Measurements from ENCODE around the gene YJU2.

The YJU2 gene

DNA sequence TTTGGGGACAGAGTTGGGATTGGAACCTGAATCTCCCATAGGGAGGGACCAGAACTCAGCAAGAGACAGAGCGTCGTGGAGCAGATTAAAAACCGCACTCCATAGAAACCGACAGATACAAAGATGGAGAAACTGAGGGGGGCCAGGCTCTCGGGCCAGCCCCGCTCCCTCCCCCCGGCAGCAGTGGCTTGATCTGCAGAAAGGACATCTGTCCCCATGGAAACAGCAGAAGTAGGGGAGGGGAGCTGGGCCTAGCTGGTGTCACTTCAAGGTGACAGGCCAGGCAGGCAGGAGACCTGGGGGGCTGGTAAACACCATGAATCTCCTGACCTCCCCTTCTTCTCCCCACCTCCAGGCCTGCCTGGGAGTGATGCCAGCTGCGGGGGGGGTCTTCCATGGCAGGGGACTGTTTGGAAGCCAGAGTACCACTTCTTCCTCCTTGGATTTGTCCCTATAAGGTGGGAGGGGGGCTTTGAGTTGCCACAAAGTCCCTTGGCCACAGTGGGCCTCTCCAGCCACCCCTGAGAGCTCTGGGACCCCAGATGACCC lies 44.4 kb downstream of the YJU2 start:
- Histone ChIP-seq H3K4me3 (ENCODE audit: low read depth, low read length) (no peak overlapping the region), H4K12ac (ENCODE audit: low read depth, low read length) (no peak overlapping the region)
- no CpG with 5 or more reads among the region's 8 CpGs for WGBS (ENCODE audit: extremely low coverage, insufficient coverage, insufficient read length)

DNA sequence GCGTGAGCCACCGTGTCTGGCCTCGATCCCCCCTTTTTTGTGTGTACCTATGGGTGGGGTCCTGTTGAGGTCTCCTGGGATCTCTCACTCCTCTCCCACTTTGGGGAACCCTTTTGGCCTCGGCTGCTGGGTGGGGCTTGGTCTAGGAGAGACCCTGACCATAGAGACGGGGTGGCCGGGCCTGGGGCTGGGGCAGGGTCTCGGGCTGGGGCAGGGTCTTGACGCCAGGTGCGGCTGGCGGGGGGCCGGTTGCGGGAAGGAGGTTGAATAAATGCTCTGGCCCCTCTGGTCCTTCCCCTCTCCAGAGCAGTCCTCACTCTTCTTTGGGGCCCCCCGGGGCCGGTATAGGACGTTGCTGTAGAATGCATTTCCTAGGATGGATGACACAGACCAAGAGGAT lies 45.6 kb downstream of the YJU2 start:
- Histone ChIP-seq H3K14ac (ENCODE audit: low read length) (no peak overlapping the region), H3K4ac (ENCODE audit: low read depth, low read length) (no peak overlapping the region), H2AFZ (ENCODE audit: insufficient read depth, low read length, poor library complexity) (no peak overlapping the region), H3K9ac (ENCODE audit: low read length) (no peak overlapping the region), H3K36me3 (ENCODE audit: control insufficient read depth in 1 of 2, insufficient read depth in 2 of 2, low read length in 2 of 2) (no peaks in the 10 kb centered on the region), H4K8ac (ENCODE audit: low read depth, low read length) (no peak overlapping the region), H3K79me2 (ENCODE audit: control insufficient read depth, insufficient read depth, low read length, poor library complexity) (no peaks in the 10 kb centered on the region), H3K4me2 (ENCODE audit: low read length) (no peak overlapping the region), H3K4me1 (ENCODE audit: control insufficient read depth in 1 of 2, insufficient read depth in 2 of 2, low read length in 2 of 2) (no peaks in the 10 kb centered on the region), H2AK5ac (ENCODE audit: low read length) (no peak overlapping the region), H2BK12ac (ENCODE audit: low read length) (no peak overlapping the region), H3K79me1 (ENCODE audit: low read length) (no peaks in the 10 kb centered on the region), H4K12ac (ENCODE audit: low read depth, low read length) (no peak overlapping the region), H3K9me3 (ENCODE audit: insufficient read depth, low read depth, low read length) (peaks cover 3% of the 10 kb centered on the region), H3K27ac (ENCODE audit: low read depth, low read length) (no peak overlapping the region), H2BK5ac (ENCODE audit: low read depth, low read length, poor library complexity) (no peak overlapping the region), H4K91ac (ENCODE audit: low read depth, low read length) (no peak overlapping the region), H3K18ac (ENCODE audit: low read length) (no peak overlapping the region), H3K4me3 (ENCODE audit: low read depth, low read length) (no peak overlapping the region), H3K23ac (ENCODE audit: low read length) (no peak overlapping the region), H2BK120ac (ENCODE audit: insufficient read depth, low read length, poor library complexity) (no peak overlapping the region), H3K27me3 (ENCODE audit: insufficient read depth, low read length) (no peaks in the 10 kb centered on the region)
- WGBS (ENCODE audit: extremely low coverage, insufficient coverage, insufficient read length), result no CpG with 5 or more reads among the region's 15 CpGs
- DNase-seq, result no peak

More for the DNA sequence above, 44.4 kb downstream of the YJU2 start:
- no peak for DNase-seq
- Histone ChIP-seq H4K8ac (ENCODE audit: low read depth, low read length) (no peak overlapping the region), H2AK5ac (ENCODE audit: low read length) (no peak overlapping the region), H3K79me1 (ENCODE audit: low read length) (no peaks in the 10 kb centered on the region), H3K27ac (ENCODE audit: low read depth, low read length) (no peak overlapping the region), H3K27me3 (ENCODE audit: insufficient read depth, low read length) (no peaks in the 10 kb centered on the region), H3K36me3 (ENCODE audit: control insufficient read depth in 1 of 2, insufficient read depth in 2 of 2, low read length in 2 of 2) (no peaks in the 10 kb centered on the region), H4K91ac (ENCODE audit: low read depth, low read length) (no peak overlapping the region), H3K4me1 (ENCODE audit: control insufficient read depth in 1 of 2, insufficient read depth in 2 of 2, low read length in 2 of 2) (no peaks in the 10 kb centered on the region), H2BK5ac (ENCODE audit: low read depth, low read length, poor library complexity) (no peak overlapping the region), H2BK12ac (ENCODE audit: low read length) (no peak overlapping the region), H3K4ac (ENCODE audit: low read depth, low read length) (no peak overlapping the region), H3K4me2 (ENCODE audit: low read length) (no peak overlapping the region), H3K23ac (ENCODE audit: low read length) (no peak overlapping the region), H2AFZ (ENCODE audit: insufficient read depth, low read length, poor library complexity) (no peak overlapping the region), H3K18ac (ENCODE audit: low read length) (no peak overlapping the region), H3K9me3 (ENCODE audit: insufficient read depth, low read depth, low read length) (peaks cover 3% of the 10 kb centered on the region), H3K14ac (ENCODE audit: low read length) (no peak overlapping the region), H3K9ac (ENCODE audit: low read length) (no peak overlapping the region), H3K79me2 (ENCODE audit: control insufficient read depth, insufficient read depth, low read length, poor library complexity) (no peaks in the 10 kb centered on the region), H2BK120ac (ENCODE audit: insufficient read depth, low read length, poor library complexity) (no peak overlapping the region)

DNA sequence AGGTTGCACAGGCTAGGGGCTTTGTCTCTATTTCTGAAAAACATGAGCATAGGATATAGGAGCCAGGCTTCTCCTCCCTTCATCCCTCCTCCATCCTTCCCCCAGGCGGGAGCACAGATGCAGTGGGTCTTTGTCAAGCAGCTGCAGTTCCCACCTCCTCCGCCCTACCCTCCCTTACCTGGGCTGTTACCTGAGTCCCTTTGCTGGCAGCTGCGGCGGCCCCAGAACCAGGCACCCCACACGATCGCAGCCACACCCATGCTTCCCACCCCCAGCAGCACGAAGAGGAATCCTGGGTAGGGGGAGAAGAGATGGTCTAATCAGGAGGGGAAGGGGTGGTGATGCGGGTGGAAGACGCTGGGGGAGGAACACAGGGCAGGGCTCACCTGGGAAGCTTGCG lies 47.5 kb downstream of the YJU2 start:
- no peaks in the 10 kb centered on the region for H3K79me2 ChIP-seq (ENCODE audit: control insufficient read depth, insufficient read depth, low read length, poor library complexity)
- H2AK5ac ChIP-seq (ENCODE audit: low read length), result no peak overlapping the region
- H4K12ac ChIP-seq (ENCODE audit: low read depth, low read length), result no peak overlapping the region
- no peak overlapping the region for H2BK12ac ChIP-seq (ENCODE audit: low read length)
- no peak overlapping the region for H3K9ac ChIP-seq (ENCODE audit: low read length)
- DNase-seq, result no peak
- no peak overlapping the region for H3K27ac ChIP-seq (ENCODE audit: low read depth, low read length)
- no peak overlapping the region for H4K91ac ChIP-seq (ENCODE audit: low read depth, low read length)
- H3K36me3 ChIP-seq (ENCODE audit: control insufficient read depth in 1 of 2, insufficient read depth in 2 of 2, low read length in 2 of 2), result no peaks in the 10 kb centered on the region
- H3K27me3 ChIP-seq (ENCODE audit: insufficient read depth, low read length), result no peaks in the 10 kb centered on the region
- H3K79me1 ChIP-seq (ENCODE audit: low read length), result no peaks in the 10 kb centered on the region
- H3K4ac ChIP-seq (ENCODE audit: low read depth, low read length), result no peak overlapping the region
- no peak overlapping the region for H3K23ac ChIP-seq (ENCODE audit: low read length)
- H3K9me3 ChIP-seq (ENCODE audit: insufficient read depth, low read depth, low read length), result peaks cover 3% of the 10 kb centered on the region
- no peak overlapping the region for H2BK120ac ChIP-seq (ENCODE audit: insufficient read depth, low read length, poor library complexity)
- no peak overlapping the region for H2BK5ac ChIP-seq (ENCODE audit: low read depth, low read length, poor library complexity)
- no peak overlapping the region for H3K14ac ChIP-seq (ENCODE audit: low read length)
- H3K4me2 ChIP-seq (ENCODE audit: low read length), result no peak overlapping the region
- no peak overlapping the region for H3K4me3 ChIP-seq (ENCODE audit: low read depth, low read length)
- H4K8ac ChIP-seq (ENCODE audit: low read depth, low read length), result no peak overlapping the region
- H2AFZ ChIP-seq (ENCODE audit: insufficient read depth, low read length, poor library complexity), result no peak overlapping the region
- no peak overlapping the region for H3K18ac ChIP-seq (ENCODE audit: low read length)
- no CpG with 5 or more reads among the region's 10 CpGs for WGBS (ENCODE audit: extremely low coverage, insufficient coverage, insufficient read length)
- H3K4me1 ChIP-seq (ENCODE audit: control insufficient read depth in 1 of 2, insufficient read depth in 2 of 2, low read length in 2 of 2), result no peaks in the 10 kb centered on the region

DNA sequence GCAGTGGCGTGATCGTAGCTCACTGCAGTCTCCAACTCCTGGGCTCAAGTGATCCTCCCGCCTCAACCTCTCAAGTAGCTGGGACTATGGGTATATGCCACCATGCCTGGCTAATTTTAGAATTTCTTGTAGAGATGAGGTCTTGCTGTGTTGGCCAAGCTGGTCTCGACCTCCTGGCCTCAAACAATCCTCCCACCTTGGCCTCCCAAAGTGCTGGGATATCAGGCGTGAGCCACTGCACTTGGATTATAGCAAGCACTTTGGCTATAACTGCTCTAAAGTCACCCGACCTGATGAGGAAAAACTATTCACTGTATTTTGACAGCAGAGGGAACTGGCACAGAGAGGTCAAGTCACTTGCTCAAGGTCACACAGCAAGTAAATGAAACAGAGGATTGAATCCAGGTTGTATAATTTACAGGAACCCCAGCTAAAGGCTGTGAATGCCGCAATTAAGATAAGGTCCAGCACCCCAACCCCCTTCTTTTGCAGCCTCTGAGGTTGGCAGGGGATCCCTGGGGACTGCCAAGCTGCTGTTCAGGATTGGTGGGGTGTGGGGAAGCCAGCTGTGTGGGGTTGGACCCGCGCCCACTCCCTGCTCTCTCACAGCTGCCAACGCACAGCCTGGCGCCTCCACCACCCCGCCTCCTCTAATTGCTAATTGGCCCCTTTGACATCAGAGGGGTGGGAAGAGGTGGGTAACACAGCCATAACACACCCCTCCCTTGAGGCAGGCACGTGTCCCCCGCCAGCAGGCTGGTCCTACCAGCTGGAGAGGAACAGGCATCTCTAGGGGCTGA lies 49.3 kb downstream of the YJU2 start:
- Histone ChIP-seq H3K9me3 (ENCODE audit: insufficient read depth, low read depth, low read length) (peaks cover 3% of the 10 kb centered on the region), H3K18ac (ENCODE audit: low read length) (no peak overlapping the region), H2BK5ac (ENCODE audit: low read depth, low read length, poor library complexity) (no peak overlapping the region), H2AFZ (ENCODE audit: insufficient read depth, low read length, poor library complexity) (no peak overlapping the region), H3K27ac (ENCODE audit: low read depth, low read length) (no peak overlapping the region), H4K12ac (ENCODE audit: low read depth, low read length) (no peak overlapping the region), H3K4ac (ENCODE audit: low read depth, low read length) (no peak overlapping the region), H4K91ac (ENCODE audit: low read depth, low read length) (no peak overlapping the region), H3K27me3 (ENCODE audit: insufficient read depth, low read length) (no peaks in the 10 kb centered on the region), H2AK5ac (ENCODE audit: low read length) (no peak overlapping the region), H3K36me3 (ENCODE audit: control insufficient read depth in 1 of 2, insufficient read depth in 2 of 2, low read length in 2 of 2) (no peaks in the 10 kb centered on the region), H3K14ac (ENCODE audit: low read length) (no peak overlapping the region), H2BK12ac (ENCODE audit: low read length) (no peak overlapping the region), H3K79me1 (ENCODE audit: low read length) (no peaks in the 10 kb centered on the region), H3K4me3 (ENCODE audit: low read depth, low read length) (peak overlapping the region; percentile 39), H3K23ac (ENCODE audit: low read length) (no peak overlapping the region), H3K9ac (ENCODE audit: low read length) (no peak overlapping the region), H3K79me2 (ENCODE audit: control insufficient read depth, insufficient read depth, low read length, poor library complexity) (no peaks in the 10 kb centered on the region), H3K4me2 (ENCODE audit: low read length) (no peak overlapping the region), H4K8ac (ENCODE audit: low read depth, low read length) (no peak overlapping the region), H3K4me1 (ENCODE audit: control insufficient read depth in 1 of 2, insufficient read depth in 2 of 2, low read length in 2 of 2) (no peaks in the 10 kb centered on the region), H2BK120ac (ENCODE audit: insufficient read depth, low read length, poor library complexity) (no peak overlapping the region)
- DNase-seq, result no peak
- no CpG with 5 or more reads among the region's 14 CpGs for WGBS (ENCODE audit: extremely low coverage, insufficient coverage, insufficient read length)
